Fibroblast of upper back skin (primary cell): ENCODE measurements around the gene HS6ST1.

Experiments used
- DNase-seq: peaks from one replicate; pipeline ENCODE4 v3.0.0-alpha.2; 2013

Gene HS6ST1

GRCh38 chr2:128232965-128233789 lies 85.5 kb downstream of the HS6ST1 start:
- peak; percentile 52 for DNase-seq

- no peak for DNase-seq
Measured at GRCh38 chr2:128228894-128229293, 89.8 kb downstream of the HS6ST1 start.

- DNase-seq: no peak
Measured at GRCh38 chr2:128227862-128228261, 90.8 kb downstream of the HS6ST1 start.

GRCh38 chr2:128219891-128220290 lies 98.8 kb downstream of the HS6ST1 start:
- DNase-seq: peak; percentile 7

GRCh38 chr2:128217671-128218070 lies 101.0 kb downstream of the HS6ST1 start:
- DNase-seq: no peak

- peak; percentile 34 for DNase-seq
Measured at GRCh38 chr2:128215897-128216642, 102.6 kb downstream of the HS6ST1 start.
